H9 (cell line): ENCODE results near the gene MRPL14. TPM values are rescaled to one million over a fixed set of nuclear protein-coding genes. Genes with fewer than 3 reads are reported as not detected.

Experiments
- DNase-seq: peaks from one replicate; pipeline ENCODE4 v3.0.0-alpha.2; 2017
- H2AFZ ChIP-seq: one replicate; pipeline ENCODE4 v1.6.1; 2013; ENCODE audit warnings: mild to moderate bottlenecking, low read length, control low read depth, moderate library complexity
- H2AK5ac ChIP-seq: 2 replicates; pipeline ENCODE4 v1.6.1; 2013; ENCODE audit warnings: low read length, control low read depth, mixed read lengths; ENCODE audit not compliant: insufficient read length
- H2BK120ac ChIP-seq: one replicate; pipeline ENCODE4 v1.6.1; 2013; ENCODE audit warnings: low read depth, mild to moderate bottlenecking, low read length, control low read depth, inconsistent platforms; ENCODE audit not compliant: poor library complexity, severe bottlenecking
- H2BK12ac ChIP-seq: 2 replicates; pipeline ENCODE4 v1.6.1; 2013; ENCODE audit warnings: low read length, control low read depth, mixed read lengths, low read depth; ENCODE audit not compliant: insufficient read length
- H2BK15ac ChIP-seq: 2 replicates; pipeline ENCODE4 v1.6.1; 2013; ENCODE audit warnings: low read depth, low read length, control low read depth
- H2BK20ac ChIP-seq: one replicate; pipeline ENCODE4 v1.6.1; 2013; ENCODE audit warnings: low read depth, mild to moderate bottlenecking, low read length, control low read depth, inconsistent platforms; ENCODE audit not compliant: poor library complexity, severe bottlenecking
- H2BK5ac ChIP-seq: 2 replicates; pipeline ENCODE4 v1.6.1; 2013; ENCODE audit warnings: low read length, control low read depth, mixed read lengths; ENCODE audit not compliant: insufficient read length
- H3K14ac ChIP-seq: 2 replicates; pipeline ENCODE4 v1.6.1; 2013; ENCODE audit warnings: low read length, control low read depth; ENCODE audit not compliant: insufficient read depth
- H3K18ac ChIP-seq: 2 replicates; pipeline ENCODE4 v1.6.1; 2013; ENCODE audit warnings: low read depth, mild to moderate bottlenecking, mixed read lengths, low read length, control low read depth; ENCODE audit not compliant: insufficient read length
- H3K23ac ChIP-seq: 2 replicates; pipeline ENCODE4 v1.6.1; 2013; ENCODE audit warnings: low read length, control low read depth, mixed read lengths, low read depth; ENCODE audit not compliant: insufficient read length
- H3K23me2 ChIP-seq: 2 replicates; pipeline ENCODE4 v1.6.1; 2013; ENCODE audit warnings: low read depth, mild to moderate bottlenecking, mixed read lengths, low read length, control low read depth; ENCODE audit not compliant: insufficient read length, poor library complexity, severe bottlenecking
- H3K27ac ChIP-seq: 2 replicates; pipeline ENCODE4 v1.5.1; 2013; ENCODE audit warnings: low read length, control low read depth, mixed read lengths, low read depth; ENCODE audit not compliant: insufficient read length
- H3K27me3 ChIP-seq: 2 replicates; pipeline ENCODE4 v1.6.1; 2013; ENCODE audit warnings: low read length, control low read depth, inconsistent platforms; ENCODE audit not compliant: insufficient read depth
- H3K4ac ChIP-seq: 2 replicates; pipeline ENCODE4 v1.6.1; 2013; ENCODE audit warnings: low read depth, mild to moderate bottlenecking, control low read depth, inconsistent platforms, low read length, moderate library complexity
- H3K4me1 ChIP-seq: 2 replicates; pipeline ENCODE4 v1.6.1; 2013; ENCODE audit warnings: low read length, control low read depth, inconsistent platforms; ENCODE audit not compliant: insufficient read depth
- H3K4me2 ChIP-seq: 2 replicates; pipeline ENCODE4 v1.6.1; 2013; ENCODE audit warnings: low read length, control low read depth, mixed read lengths; ENCODE audit not compliant: insufficient read length, insufficient read depth
- H3K56ac ChIP-seq: 2 replicates; pipeline ENCODE4 v1.6.1; 2013; ENCODE audit warnings: low read depth, mild to moderate bottlenecking, mixed read lengths, low read length, control low read depth; ENCODE audit not compliant: insufficient read length
- H3K79me1 ChIP-seq: 2 replicates; pipeline ENCODE4 v1.6.1; 2013; ENCODE audit warnings: low read depth, mild to moderate bottlenecking, moderate library complexity, low read length, control low read depth, inconsistent platforms; ENCODE audit not compliant: insufficient read depth, poor library complexity, severe bottlenecking
- H3K79me2 ChIP-seq: 2 replicates; pipeline ENCODE4 v1.6.1; 2013; ENCODE audit warnings: low read length, control low read depth, inconsistent platforms; ENCODE audit not compliant: insufficient read depth
- H3K9ac ChIP-seq: 2 replicates; pipeline ENCODE4 v1.6.1; 2013; ENCODE audit warnings: low read length, control low read depth, mixed read lengths; ENCODE audit not compliant: insufficient read length; ENCODE audit errors: extremely low read depth
- H3K9me3 ChIP-seq: one replicate; pipeline ENCODE4 v1.6.1; 2013; ENCODE audit warnings: low read depth, low read length, inconsistent platforms; ENCODE audit not compliant: control insufficient read depth
- H3T11ph ChIP-seq: one replicate; pipeline ENCODE4 v1.6.1; 2013; ENCODE audit warnings: mild to moderate bottlenecking, low read length, control low read depth, inconsistent platforms
- H4K20me1 ChIP-seq: one replicate; pipeline ENCODE4 v1.6.1; 2013; ENCODE audit not compliant: control insufficient read depth, insufficient read length, insufficient read depth
- H4K5ac ChIP-seq: 2 replicates; pipeline ENCODE4 v1.6.1; 2013; ENCODE audit warnings: low read depth, mild to moderate bottlenecking, mixed read lengths, low read length, control low read depth; ENCODE audit not compliant: insufficient read length
- H4K8ac ChIP-seq: replicated peaks from 2 replicates; pipeline ENCODE4 v1.6.1; 2013; ENCODE audit warnings: low read length, control low read depth, mixed read lengths, low read depth; ENCODE audit not compliant: insufficient read length
- H4K91ac ChIP-seq: 2 replicates; pipeline ENCODE4 v1.6.1; 2013; ENCODE audit warnings: low read depth, mild to moderate bottlenecking, moderate library complexity, mixed read lengths, low read length, control low read depth; ENCODE audit not compliant: insufficient read length
- H3K27ac Mint-ChIP-seq, 3 experiments: 2 replicates in 2 of 3; 3 replicates in 1 of 3; pipeline ENCODE4 v1.8.0; 2020 to 2021; ENCODE audit warnings: mixed read lengths in 3 of 3, mild to moderate bottlenecking in 1 of 3, moderate library complexity in 1 of 3
- H3K27me3 Mint-ChIP-seq: 2 replicates; pipeline ENCODE4 v1.8.0; 2021; ENCODE audit warnings: low read depth, mild to moderate bottlenecking, moderate library complexity, mixed read lengths
- H3K36me3 Mint-ChIP-seq, 3 experiments: 2 replicates in 2 of 3; 3 replicates in 1 of 3; pipeline ENCODE4 v1.8.0; 2020 to 2021; ENCODE audit warnings: low read depth in 3 of 3, mixed read lengths in 3 of 3; ENCODE audit not compliant: insufficient read depth in 1 of 3
- H3K4me1 Mint-ChIP-seq, 2 experiments: 2 replicates each; pipeline ENCODE4 v1.8.0; 2020; ENCODE audit warnings: mixed read lengths in 2 of 2
- H3K4me3 Mint-ChIP-seq, 2 experiments: 2 replicates in 1 of 2; 3 replicates in 1 of 2; pipeline ENCODE4 v1.8.0; 2020 to 2021; ENCODE audit warnings: mild to moderate bottlenecking in 2 of 2, mixed read lengths in 2 of 2, moderate library complexity in 1 of 2
- H3K9me3 Mint-ChIP-seq, 2 experiments: 2 replicates in 1 of 2; 3 replicates in 1 of 2; pipeline ENCODE4 v1.8.0; 2020; ENCODE audit warnings: mild to moderate bottlenecking in 2 of 2, mixed read lengths in 2 of 2, moderate library complexity in 1 of 2
- CTCF ChIP-seq: fragments of 200-600 bp; sonication (generic); conservative IDR thresholded peaks from 3 replicates; pipeline ENCODE4 v1.8.0; 2021; ENCODE audit warnings: antibody characterized with exemption, mild to moderate bottlenecking
- WGBS: extraction: QIAGEN DNeasy Blood & Tissue Kit; methylation state at CpG from one replicate; pipeline ENCODE4 v1.1.7; 2013; ENCODE audit warnings: missing lambda C conversion rate, low lambda C conversion rate, mixed read lengths; ENCODE audit not compliant: insufficient read length; ENCODE audit errors: extremely low coverage; 5-methylcytosine and 5-hydroxymethylcytosine counted together
- total RNA-seq: library from RNA; stranded (reverse); gene quantifications from 2 replicates; pipeline ENCODE4 v1.2.1, GENCODE V29; 2021

MRPL14 gene
- total RNA-seq, 1 experiment from 2014 or later, result 80.1 TPM

- Histone ChIP-seq H2BK20ac (no peak overlapping the region), H3K27ac (no peak overlapping the region), H3K4ac (no peak overlapping the region), H3T11ph (no peak overlapping the region), H3K18ac (no peak overlapping the region), H3K14ac (no peak overlapping the region), H4K91ac (no peak overlapping the region), H3K4me2 (no peak overlapping the region), H3K79me1 (no peaks in the 10 kb centered on the region), H2BK120ac (no peak overlapping the region), H2BK5ac (no peak overlapping the region), H3K79me2 (no peaks in the 10 kb centered on the region), H3K4me1 (peaks cover 6% of the 10 kb centered on the region; the same call in 1 of the 2 replicates), H3K56ac (no peak overlapping the region), H2AFZ (no peak overlapping the region), H3K9me3 (no peaks in the 10 kb centered on the region), H3K23ac (no peak overlapping the region), H4K5ac (no peak overlapping the region), H3K27me3 (no peaks in the 10 kb centered on the region), H4K8ac (no peak overlapping the region), H4K20me1 (no peaks in the 10 kb centered on the region), H3K9ac (no peak overlapping the region), H3K23me2 (no peaks in the 10 kb centered on the region), H2AK5ac (no peak overlapping the region), H2BK12ac (no peak overlapping the region), H2BK15ac (no peak overlapping the region)
- H3K4me1 Mint-ChIP-seq, result peaks cover 6 to 9% of the 10 kb centered on the region in 2 experiments
- H3K27ac Mint-ChIP-seq, result no peak overlapping the region
- H3K36me3 Mint-ChIP-seq, result peaks cover 0 to 6% (median 0%) of the 10 kb centered on the region in 3 experiments; a peak in 1 of 7 replicates
- WGBS, result no CpG with 5 or more reads among the region's 2 CpGs
- H3K9me3 Mint-ChIP-seq, result no peaks in the 10 kb centered on the region
- H3K27me3 Mint-ChIP-seq, result no peaks in the 10 kb centered on the region
- H3K4me3 Mint-ChIP-seq, result no peak overlapping the region
- DNase-seq, result no peak
- no peak for TF ChIP-seq CTCF
Observed at GRCh38 chr6:44085219-44085618, 42.0 kb downstream of the MRPL14 start.
